GM15510 (cell line): ENCODE results near the gene SLC25A48.

Experiments used
- POLR2A ChIP-seq: IDR thresholded peaks from 3 replicates; pipeline ENCODE4 v1.6.1; 2011; ENCODE audit warnings: borderline replicate concordance; ENCODE audit not compliant: insufficient read length; ENCODE audit errors: extremely low read depth

The SLC25A48 gene

GRCh38 chr5:135883026-135883425 is 48.6 kb downstream of the SLC25A48 start:
- TF ChIP-seq POLR2A: no peak

GRCh38 chr5:135883441-135883840 is 49.0 kb downstream of the SLC25A48 start:
- TF ChIP-seq POLR2A: no peak

- no peak for TF ChIP-seq POLR2A
Observed at GRCh38 chr5:135885031-135885430, 50.6 kb downstream of the SLC25A48 start.

DNA sequence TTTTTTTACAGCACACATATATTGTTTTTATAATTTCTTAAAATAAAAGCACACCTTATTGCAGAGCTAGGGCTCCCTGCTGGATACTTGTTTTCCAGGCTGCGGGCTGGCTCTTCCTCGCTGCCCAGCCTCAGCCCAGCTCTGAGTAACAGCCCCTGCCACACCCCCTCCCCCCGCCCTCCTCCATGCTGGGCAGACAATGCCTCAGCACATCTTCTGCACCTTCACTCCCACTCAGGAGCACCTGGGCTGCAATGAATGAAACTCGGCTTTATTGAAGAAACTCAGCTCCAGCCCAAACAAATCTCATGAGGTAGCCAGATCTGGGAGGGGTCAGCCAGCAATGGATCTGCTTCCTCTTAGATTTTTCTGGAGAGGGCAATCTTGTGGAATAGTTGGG is 51.7 kb downstream of the SLC25A48 start:
- no peak for TF ChIP-seq POLR2A

DNA sequence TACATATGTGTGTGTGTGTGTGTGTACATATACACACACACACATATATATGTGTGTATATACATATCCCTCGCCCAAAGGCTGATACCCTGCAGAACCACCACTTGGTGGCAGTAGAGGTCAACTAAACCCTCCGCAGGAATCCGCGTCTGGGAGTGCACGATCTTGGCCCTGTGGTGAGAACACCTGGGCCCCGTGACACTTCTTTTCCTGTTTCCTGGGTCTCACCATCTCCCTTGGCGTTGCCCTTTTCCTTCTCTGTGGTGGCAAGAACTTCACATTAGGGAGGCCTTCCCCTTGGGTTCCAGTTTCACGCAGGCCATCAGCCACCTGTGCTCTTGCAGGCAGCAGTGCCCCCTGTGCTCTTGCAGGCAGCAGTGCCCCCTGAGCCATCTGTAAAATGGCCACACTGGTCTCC is 53.0 kb downstream of the SLC25A48 start:
- no peak for TF ChIP-seq POLR2A

GRCh38 chr5:135887881-135888614 is 53.6 kb downstream of the SLC25A48 start:
- no peak for TF ChIP-seq POLR2A

- no peak for TF ChIP-seq POLR2A
Observed at GRCh38 chr5:135890296-135890695, 55.8 kb downstream of the SLC25A48 start.

DNA sequence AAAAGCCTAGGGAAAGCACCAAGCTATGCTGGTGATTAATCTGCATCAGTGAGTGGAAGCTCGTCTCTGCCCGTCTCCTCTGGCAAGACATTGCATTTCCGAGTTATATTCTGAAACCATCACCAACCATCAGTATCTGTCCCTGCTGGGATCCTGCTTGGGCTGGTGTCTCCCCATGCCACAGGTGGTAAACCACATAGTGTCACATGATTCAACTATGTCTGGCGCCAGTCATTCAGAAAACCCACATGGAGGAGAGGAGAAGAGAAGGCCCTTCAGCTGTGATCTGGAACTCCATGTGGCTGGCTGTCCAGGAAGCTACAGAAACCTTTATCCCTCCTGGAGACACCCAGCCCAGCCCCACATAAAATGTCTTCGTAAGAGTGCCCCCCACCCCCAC is 56.4 kb downstream of the SLC25A48 start:
- TF ChIP-seq POLR2A: no peak

DNA sequence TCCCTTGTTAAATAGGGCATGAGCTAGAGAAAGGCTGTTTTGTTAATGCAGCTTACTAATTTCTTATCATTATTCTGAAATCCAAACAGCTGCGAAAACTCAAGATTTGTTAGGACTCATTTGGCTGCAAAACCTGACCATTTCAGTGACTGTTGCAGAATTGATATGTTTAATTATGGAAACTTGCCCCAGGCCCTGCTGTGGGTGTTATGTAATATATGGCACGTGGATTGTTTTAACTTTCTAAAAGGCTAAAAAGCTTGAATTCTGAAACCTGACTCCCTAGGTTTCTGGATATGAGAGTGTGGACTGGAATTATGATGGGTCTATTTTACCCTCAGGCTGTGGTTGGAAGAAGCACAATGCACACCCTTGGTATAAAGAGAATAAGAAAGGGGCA is 56.8 kb downstream of the SLC25A48 start:
- TF ChIP-seq POLR2A: no peak

- TF ChIP-seq POLR2A: no peak
Observed at GRCh38 chr5:135891791-135892190, 57.3 kb downstream of the SLC25A48 start.

GRCh38 chr5:135894276-135894675 is 59.8 kb downstream of the SLC25A48 start:
- TF ChIP-seq POLR2A: no peak

GRCh38 chr5:135894789-135895188 is 60.3 kb downstream of the SLC25A48 start:
- no peak for TF ChIP-seq POLR2A

DNA sequence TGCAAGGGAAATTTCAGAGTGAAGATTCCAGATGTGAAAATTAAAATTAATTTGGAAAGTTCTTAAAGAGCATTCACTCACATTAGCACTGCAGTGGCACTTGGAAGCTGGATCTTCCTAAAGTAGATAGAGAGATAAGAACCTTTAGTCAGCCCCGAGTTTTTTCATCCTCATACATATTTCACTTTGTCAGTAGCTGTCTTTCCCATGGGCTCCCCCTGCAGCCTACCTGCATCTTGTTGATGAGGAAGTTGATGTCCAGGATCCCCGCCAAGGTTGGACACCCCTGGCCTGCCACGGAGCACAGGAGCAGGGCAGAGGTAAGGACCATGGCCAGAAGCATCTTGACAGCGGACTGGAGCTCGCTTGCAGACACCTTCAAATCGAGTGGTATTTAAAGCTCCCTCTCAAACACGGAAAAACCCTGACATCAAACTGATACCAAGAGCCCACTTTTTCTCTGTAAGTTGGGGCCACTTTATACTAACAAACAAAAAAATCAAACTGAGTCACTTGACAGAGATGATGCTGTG is 61.1 kb downstream of the SLC25A48 start, which contains the start of gene IL9:
Gene IL9, minus strand, starts transcription at position 368 of the 533 bp plus-strand sequence. Its CDS starts 25 bp downstream, at position 343.
- TF ChIP-seq POLR2A: no peak

DNA sequence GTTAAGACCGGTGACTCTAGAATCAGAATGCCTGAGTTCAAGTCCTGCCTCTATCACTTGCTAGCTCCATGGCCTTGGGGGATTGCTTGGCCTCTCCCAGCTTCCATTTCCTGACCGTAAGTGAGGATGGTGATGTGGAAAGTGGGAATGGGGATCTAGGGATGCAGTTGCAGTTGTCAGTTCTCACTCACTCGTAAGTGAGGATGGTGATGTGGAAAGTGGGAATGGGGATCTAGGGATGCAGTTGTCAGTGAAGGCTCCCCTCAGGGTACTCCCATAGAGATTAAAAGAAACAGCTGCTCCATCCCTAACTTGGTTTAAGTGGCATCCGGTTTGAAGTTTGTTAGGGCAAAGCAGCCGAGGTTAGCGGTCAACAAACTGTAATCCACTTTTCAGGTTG is 64.2 kb downstream of the SLC25A48 start:
- no peak for TF ChIP-seq POLR2A

DNA sequence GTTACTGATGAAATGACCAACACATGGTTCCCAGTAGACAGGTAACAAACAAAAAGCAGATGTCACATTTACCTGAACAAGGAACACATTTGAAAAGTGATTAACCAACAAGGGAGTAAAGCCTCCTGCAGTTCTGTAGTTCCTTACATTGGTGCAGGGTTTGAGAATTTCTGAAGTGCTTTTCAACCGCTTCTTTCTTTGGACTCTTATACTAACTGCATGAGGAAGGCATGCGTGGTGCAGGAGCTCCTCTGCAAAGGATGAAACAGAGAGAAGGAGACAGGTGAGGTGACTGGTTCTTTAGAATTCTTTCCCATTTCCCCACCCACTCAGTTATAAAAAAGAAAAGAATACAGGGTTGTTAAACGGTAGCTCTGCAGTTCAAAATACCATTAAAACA is 65.8 kb downstream of the SLC25A48 start:
- TF ChIP-seq POLR2A: no peak

GRCh38 chr5:135901633-135902032 is 67.2 kb downstream of the SLC25A48 start:
- TF ChIP-seq POLR2A: no peak
